SK-N-MC (cell line): ENCODE data around the gene OTUD3.

ENCODE experiments used
- EZH2 ChIP-seq: fragments of 200-600 bp; sonication (generic); IDR thresholded peaks from one replicate; pipeline ENCODE4 v1.6.1; 2017; ENCODE audit warnings: antibody characterized with exemption
- FOXP2 ChIP-seq: optimal IDR thresholded peaks from 2 replicates; pipeline ENCODE3; 2011; ENCODE audit warnings: mild to moderate bottlenecking, moderate library complexity; ENCODE audit not compliant: insufficient read depth; ENCODE audit errors: extremely low read length, control extremely low read depth
- POLR2AphosphoS5 ChIP-seq: IDR thresholded peaks from 2 replicates; pipeline ENCODE4 v1.6.1; 2012; ENCODE audit warnings: mild to moderate bottlenecking, low read depth, low read length, borderline replicate concordance

DNA sequence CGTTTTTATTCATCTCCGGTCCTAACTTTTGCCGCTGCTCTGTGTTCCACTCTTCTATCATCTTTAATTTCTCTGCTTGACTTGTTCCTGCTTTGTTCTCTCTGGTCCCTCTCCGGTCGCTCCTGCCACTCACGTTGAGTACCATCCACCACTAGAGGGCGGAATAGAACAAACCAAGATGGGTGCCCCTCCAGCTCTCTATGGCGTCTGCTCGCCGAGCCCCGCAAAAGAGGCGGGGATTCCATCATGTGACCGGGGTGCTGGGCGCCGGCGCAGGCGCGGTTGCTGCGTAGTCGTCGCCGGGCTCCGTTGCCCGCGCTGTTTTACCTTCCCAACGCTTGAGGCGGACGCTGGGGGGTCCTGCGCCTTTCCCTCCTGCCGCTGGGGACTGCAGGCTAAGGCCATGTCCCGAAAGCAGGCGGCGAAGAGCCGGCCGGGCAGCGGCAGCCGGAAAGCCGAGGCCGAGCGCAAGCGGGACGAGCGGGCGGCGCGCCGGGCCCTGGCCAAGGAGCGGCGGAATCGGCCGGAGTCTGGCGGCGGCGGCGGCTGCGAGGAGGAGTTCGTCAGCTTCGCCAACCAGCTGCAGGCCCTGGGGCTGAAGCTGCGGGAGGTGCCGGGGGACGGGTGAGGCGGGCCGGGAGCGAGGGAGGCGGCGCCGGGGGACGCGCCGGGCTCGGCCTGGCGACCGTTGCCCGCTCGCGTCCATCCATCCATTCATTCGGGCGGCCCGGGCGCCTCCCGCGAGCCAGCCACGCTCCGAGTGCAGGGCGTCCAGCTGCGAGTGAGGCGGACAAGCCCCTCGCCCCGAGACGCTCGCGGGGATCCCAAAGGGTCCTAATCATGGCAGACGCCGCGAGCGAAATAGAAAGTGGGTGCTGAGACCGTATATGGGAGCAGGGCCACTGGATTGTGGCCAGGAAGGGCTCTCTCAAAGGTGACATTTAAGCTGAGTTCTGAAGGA lies at the start of gene OTUD3:
- peak; percentile 96 for TF ChIP-seq POLR2AphosphoS5
- no peak for TF ChIP-seq EZH2
- TF ChIP-seq FOXP2 = no peak
